GM18505 (cell line): ENCODE measurements around the gene CTDSP2.
"Not testable (repeated sequence)": the region's sequence is repeated elsewhere in the genome, so short reads cannot be mapped to it uniquely, and the experiment has no call there.

ENCODE experiments used
- ATAC-seq: cut with Tn5 transposase; IDR thresholded peaks from one replicate; pipeline ENCODE4 v1.9.1; 2021; ENCODE audit not compliant: unreplicated experiment
- POLR2A ChIP-seq: IDR thresholded peaks from 4 replicates; pipeline ENCODE4 v1.6.1; 2011; ENCODE audit warnings: borderline replicate concordance; ENCODE audit not compliant: insufficient read depth, insufficient read length; ENCODE audit errors: extremely low read depth

The CTDSP2 gene

DNA sequence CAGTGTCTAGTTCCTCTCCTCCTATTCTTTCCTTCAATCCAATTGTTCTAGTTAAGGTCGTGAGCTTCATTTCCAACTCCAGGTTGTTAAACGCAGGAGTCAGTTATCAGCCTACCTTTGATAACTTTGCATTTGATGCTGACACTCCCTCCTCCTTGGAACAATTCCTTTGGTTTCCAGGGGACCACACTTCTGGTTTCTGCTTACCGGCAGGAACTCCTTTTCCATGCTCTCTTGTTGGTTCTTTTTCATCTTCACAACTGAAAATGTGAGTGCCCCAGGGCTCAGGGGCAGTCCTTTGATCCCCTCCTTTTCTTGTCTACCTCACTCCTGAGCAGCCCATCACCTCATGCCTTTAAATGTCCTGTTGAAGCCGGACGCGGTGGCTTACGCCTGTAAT, 69.2 kb downstream of the CTDSP2 start:
- no peak for TF ChIP-seq POLR2A
- ATAC-seq = no peak

DNA sequence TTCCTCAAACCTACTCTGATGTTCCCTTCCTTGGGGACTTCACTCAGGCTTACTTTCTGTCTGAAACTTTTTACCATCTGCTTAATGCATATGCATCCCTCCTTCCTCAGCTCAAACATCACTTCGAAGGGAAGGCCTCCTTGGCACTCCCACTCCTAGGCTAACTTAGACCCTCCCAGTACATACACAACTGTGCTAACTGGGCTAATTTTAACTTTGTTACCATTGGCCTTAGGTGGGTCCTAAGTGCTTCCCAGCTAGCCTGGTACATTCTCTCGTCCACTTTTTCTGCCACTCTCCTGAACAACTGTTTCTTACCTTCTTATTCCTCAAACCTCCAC, 70.3 kb downstream of the CTDSP2 start:
- TF ChIP-seq POLR2A = no peak
- no peak for ATAC-seq

DNA sequence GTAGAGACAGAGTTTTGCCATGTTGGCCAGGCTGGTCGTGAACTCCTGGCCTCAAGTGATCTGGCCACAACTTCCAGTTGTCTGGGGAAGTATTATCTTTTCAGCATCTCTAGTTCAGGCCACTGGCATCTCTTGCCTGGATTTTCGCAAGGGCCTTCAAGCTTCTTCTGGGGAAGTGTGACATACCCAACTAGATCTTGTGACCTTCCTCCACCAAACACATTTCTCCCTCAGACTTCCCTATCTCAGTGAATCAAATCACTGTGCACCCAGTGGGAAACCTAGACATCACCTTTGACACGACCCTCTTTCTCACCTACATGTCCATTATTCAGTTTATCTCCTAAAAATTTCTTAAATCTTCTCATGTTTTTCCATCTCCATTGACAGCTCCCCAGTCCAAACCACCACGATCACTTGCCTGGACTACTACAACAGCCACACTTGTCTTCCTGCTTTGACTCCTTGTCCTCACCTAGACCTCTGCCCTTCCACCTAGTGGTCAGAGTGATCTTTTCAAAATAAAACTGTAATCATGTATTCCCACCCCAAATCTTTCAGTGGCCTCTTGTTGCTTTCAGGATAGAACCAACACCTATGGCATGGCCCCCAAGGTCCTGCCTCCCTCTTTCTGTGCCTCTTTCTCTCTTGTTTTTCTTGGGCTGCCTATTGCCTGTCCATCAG, 70.8 kb downstream of the CTDSP2 start:
- no peak for TF ChIP-seq POLR2A
- no peak for ATAC-seq

DNA sequence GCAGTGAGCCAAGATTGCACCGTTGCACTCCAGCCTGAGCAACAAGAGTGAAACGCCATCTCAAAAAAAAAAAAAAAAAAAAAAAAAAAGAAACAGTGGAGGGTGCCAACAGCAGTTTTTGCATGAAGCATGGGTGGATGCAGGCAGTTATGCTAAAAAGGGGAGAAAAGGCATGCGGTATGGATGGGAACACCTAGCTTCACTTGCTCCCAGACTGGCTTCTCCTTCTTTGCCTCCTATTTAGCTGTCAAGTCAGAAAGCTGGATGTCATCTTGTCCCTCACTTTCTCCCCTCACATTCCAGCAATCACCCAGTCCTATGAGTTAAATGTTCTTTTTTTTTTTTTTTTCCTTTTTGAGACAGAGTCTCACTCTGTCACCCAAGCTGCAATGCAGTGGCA, 71.5 kb downstream of the CTDSP2 start:
- TF ChIP-seq POLR2A = no peak
- no peak for ATAC-seq

DNA sequence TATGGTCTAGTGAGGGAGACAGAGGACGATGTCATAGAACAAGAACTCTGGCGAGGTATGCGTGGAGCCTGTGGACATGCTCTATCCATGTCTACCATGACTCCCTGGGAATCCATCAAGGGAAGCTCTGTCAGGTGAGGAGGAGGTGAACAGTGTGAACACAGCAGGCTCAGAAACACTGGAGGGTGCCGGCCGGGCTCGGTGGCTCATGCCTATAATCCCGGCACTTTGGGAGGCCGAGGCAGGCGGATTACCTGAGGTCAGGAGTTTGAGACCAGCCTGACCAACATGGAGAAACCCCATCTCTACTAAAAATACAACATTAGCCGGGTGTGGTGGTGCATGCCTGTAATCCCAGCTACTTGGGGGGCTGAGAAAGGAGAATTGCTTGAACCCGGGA, 71.9 kb downstream of the CTDSP2 start:
- not testable (repeated sequence) for ATAC-seq

DNA sequence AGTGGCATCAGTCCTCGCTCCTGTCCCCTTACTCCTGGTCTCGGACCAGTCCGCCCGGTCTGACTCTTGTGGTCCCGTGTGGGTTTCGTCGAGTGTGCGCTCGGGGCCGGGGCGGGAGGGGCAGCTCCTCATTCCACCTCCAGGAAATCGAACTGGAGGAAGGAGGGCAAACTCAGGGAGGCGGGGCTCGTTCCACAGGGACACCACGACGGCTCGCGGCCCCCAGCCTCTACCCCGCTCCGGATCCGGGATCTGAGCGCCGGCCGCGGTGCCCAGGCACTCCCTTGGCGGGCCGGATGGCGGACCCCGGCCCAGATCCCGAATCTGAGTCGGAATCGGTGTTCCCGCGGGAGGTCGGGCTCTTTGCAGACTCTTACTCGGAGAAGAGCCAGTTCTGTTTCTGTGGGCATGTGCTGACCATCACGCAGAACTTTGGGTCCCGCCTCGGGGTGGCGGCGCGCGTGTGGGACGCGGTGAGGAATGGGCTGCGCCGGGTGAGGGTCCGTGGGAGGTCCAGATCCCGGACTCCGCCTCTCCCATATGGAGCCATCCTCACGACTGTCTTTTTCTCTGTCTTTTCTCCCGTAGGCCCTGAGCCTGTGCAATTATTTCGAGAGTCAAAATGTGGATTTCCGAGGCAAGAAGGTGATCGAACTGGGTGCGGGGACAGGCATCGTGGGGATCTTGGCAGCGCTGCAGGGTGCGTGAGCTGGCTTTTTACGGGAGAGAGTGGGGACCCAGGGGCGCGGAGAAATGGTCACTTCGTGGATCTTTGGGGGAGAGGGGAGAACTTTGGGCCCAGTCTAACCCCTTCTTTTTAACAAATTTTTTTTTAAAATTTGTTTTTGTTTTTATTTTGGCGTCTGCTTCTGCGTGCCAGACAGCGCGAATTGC, 73.9 kb downstream of the CTDSP2 start, which contains the start of gene EEF1AKMT3:
EEF1AKMT3 (plus strand) TSS at position 186 of the 894 bp plus-strand sequence; CDS start at position 297, 111 bp downstream.
- TF ChIP-seq POLR2A = no peak
- no peak for ATAC-seq

DNA sequence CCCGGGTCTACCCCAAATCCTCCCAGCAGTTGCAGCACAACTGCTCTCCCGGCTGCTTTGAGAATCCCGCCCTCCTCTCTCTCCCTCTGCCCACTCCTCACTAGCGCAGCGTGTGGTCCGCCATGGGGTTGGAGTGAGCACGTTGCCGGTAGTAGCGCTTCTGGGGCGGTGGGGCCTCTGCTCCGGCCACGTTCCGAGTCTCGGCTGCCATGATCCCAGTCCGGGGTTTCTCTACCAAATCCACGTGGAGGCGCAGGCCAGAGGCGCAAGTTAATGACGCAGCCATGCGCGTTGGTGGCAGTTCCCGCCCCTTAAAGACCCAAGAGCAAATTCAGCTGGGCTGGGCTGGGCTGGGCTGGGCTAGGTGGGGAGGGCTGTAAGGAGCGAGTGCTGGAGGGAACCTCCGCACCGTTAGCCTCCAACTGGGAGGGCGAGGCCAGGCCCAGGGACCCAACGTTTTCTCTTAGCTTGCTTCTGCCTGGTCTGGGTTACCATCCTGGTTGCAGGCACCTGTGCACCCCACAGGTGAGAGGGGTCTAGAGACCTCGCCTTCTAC, 74.6 kb downstream of the CTDSP2 start, which contains the start of gene METTL1:
METTL1 (minus strand) TSS at position 233 of the 556 bp plus-strand sequence; CDS start at position 211, 22 bp downstream.
- peak; percentile 84 for ATAC-seq
- peak; percentile 80 for TF ChIP-seq POLR2A

DNA sequence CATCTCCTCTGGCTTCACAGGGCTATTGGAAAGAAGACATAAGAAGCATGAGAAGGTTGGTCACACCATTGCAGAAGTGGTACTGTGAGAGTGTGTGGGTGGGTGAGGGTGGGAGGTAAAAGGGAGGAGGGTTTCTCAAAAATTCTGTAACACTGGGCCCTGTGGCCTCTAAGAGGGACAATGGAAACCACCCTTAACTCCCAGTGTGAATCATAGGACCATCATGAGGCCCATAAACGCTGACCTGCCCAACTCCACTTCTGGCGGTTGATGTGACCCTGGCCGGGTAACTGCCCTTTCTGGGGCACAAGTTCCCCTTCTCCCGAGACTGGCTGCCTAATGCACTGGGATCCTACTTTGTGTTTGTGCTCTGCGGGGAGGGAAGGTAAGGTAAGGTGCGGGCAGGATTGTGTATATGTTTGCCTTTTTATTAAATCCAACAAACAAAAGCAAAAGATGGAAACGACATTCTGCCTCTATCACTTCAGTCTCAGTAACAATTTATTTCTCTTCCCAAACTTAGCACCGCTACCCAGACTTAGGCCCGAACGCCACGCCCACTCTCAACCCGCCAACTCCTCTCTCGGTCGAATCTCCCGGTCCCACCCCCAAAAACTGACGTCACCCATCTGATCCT, 75.2 kb downstream of the CTDSP2 start:
- no peak for TF ChIP-seq POLR2A
- ATAC-seq = peak; percentile 64

DNA sequence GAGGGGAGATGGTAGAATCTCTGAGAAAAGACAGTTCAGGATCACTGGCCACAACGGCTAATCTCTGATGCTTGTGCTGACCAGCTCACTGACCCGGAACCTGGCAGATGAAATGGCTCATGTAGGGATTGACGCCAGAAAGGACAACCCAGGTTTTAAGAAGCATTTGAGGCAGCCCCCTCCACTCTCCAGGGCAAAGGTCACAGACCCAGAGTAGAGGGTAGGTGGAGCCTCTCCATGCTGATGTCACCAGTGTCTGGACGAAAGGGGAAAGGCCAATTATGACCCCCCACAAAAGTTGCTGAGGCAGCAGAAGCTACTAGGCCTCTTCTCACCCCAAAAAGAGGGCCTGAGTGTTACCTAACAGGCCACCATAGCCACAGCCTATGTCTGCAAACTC, 75.8 kb downstream of the CTDSP2 start:
- TF ChIP-seq POLR2A = no peak
- ATAC-seq = no peak
